Sigmoid colon (tissue), 4 donors: Measurements from ENCODE around the gene CFAP100.

ENCODE experiments used
- CTCF ChIP-seq, 4 experiments: fragments of 450-650 bp in 3 of 4; fragments of 200-600 bp in 1 of 4; IDR thresholded peaks; one replicate each; pipeline ENCODE4 v1.5.1; 2016 to 2019; ENCODE audit warnings: antibody characterized with exemption in 4 of 4, mild to moderate bottlenecking in 3 of 4, moderate library complexity in 2 of 4
- EP300 ChIP-seq, 4 donors: sonication (generic); formaldehyde crosslinking; IDR thresholded peaks; one replicate each; pipeline ENCODE4 v1.6.1; 2017; ENCODE audit warnings: antibody characterized with exemption in 4 of 4
- POLR2A ChIP-seq, 2 donors: fragments of 450-650 bp; IDR thresholded peaks; one replicate each; pipeline ENCODE4 v1.6.1; 2016; ENCODE audit warnings: antibody characterized with exemption in 2 of 2, mild to moderate bottlenecking in 2 of 2, moderate library complexity in 2 of 2

GRCh38 chr3:126402178-126402577, 7.5 kb downstream of the CFAP100 start:
- TF ChIP-seq CTCF (IDR thresholded peaks at IDR 0.05) = no peak
- TF ChIP-seq POLR2A (IDR thresholded peaks at IDR 0.05) = no peak
- no peak for TF ChIP-seq EP300 (IDR thresholded peaks at IDR 0.05)
